ENCODE data around the gene CYP11A1. TPM values are rescaled to one million over a fixed set of nuclear protein-coding genes. Genes with fewer than 3 reads are reported as not detected.
A peak's percentile ranks its signal among the peaks of the same experiment; 100 is the strongest.

Gene CYP11A1
- total and polyA plus RNA-seq, 2 donors (not counting 1 experiment from before 2014, with no cell fraction given) = not detected

- Histone ChIP-seq H3K27ac (ENCODE audit: low read length in 2 of 2) (no peak overlapping the region), H3K36me3 (replicated peaks in 1 of 2; ENCODE audit: control extremely low read depth in 1 of 2, control insufficient read depth in 1 of 2, extremely low read depth in 1 of 2, insufficient read depth in 2 of 2, low read length in 1 of 2) (no peaks in the 10 kb centered on the region), H3K4me1 (ENCODE audit: control insufficient read depth in 2 of 2, insufficient read depth in 2 of 2, low read length in 2 of 2) (peaks cover 8 to 16% of the 10 kb centered on the region in 2 donors), H2AFZ (ENCODE audit: insufficient read depth, low read depth, low read length, poor library complexity, severe bottlenecking) (peak overlapping the region; percentile 85), H3K79me2 (ENCODE audit: control insufficient read depth, insufficient read depth, low read length) (no peaks in the 10 kb centered on the region), H3K4me2 (replicated peaks; ENCODE audit: low read depth, low read length, poor library complexity, severe bottlenecking) (peak overlapping the region; percentile 97), H3K27me3 (replicated peaks in 1 of 4; ENCODE audit: control extremely low read depth in 1 of 4, control insufficient read depth in 3 of 4, insufficient read depth in 4 of 4, low read length in 3 of 4) (peaks cover 0 to 4% (median under 1%) of the 10 kb centered on the region in 4 experiments), H4K20me1 (ENCODE audit: control insufficient read depth, insufficient read depth, low read length, poor library complexity, severe bottlenecking) (no peaks in the 10 kb centered on the region), H3K9ac (ENCODE audit: low read length) (no peak overlapping the region), H3K9me3 (ENCODE audit: control extremely low read depth in 1 of 3, control insufficient read depth in 2 of 3, insufficient read depth in 1 of 3, low read length in 2 of 3) (no peaks in the 10 kb centered on the region), H3K4me3 (ENCODE audit: control extremely low read depth in 1 of 5, extremely low read depth in 1 of 5, insufficient read depth in 1 of 5, low read depth in 2 of 5, low read length in 4 of 5) (no peak overlapping the region)
- Mint-ChIP-seq H3K4me1 (peaks cover 14% of the 10 kb centered on the region), H3K27ac (no peak overlapping the region), H3K9me3 (ENCODE audit: insufficient read depth) (no peaks in the 10 kb centered on the region), H3K4me3 (peak overlapping the region; percentile 60), H3K27me3 (peaks cover 21% of the 10 kb centered on the region)
- 54% methylated on average over 9 of the region's 13 CpGs for WGBS (ENCODE audit: insufficient coverage)
- DNase-seq (no peak), ATAC-seq (ENCODE audit: low read depth) (no peak)
- ChIA-PET POLR2A (interaction anchor here (0.9 kb wide), 1 partner anchor 12 kb away, joined by 3 read pairs; no protein-coding TSS in a partner anchor), CTCF (interaction anchor here (0.8 to 23.1 kb wide), 16 partner anchors 9 to 577 kb away, joined by 3 to 855 read pairs (median 4); partner anchors contain the start of gene SEMA7A)
- intact Hi-C loops (cut with micrococcal nuclease) = loop anchor here (1.0 to 10.0 kb wide), 5 partner anchors 116 to 1362 kb away; partner anchors contain the start of gene RPP25
- no peak for TF ChIP-seq EZH2 (IDR thresholded peaks at IDR 0.05; ENCODE audit: borderline replicate concordance, insufficient read depth, low read depth, low read length, poor library complexity, severe bottlenecking)
- TF ChIP-seq, protein P1, sequence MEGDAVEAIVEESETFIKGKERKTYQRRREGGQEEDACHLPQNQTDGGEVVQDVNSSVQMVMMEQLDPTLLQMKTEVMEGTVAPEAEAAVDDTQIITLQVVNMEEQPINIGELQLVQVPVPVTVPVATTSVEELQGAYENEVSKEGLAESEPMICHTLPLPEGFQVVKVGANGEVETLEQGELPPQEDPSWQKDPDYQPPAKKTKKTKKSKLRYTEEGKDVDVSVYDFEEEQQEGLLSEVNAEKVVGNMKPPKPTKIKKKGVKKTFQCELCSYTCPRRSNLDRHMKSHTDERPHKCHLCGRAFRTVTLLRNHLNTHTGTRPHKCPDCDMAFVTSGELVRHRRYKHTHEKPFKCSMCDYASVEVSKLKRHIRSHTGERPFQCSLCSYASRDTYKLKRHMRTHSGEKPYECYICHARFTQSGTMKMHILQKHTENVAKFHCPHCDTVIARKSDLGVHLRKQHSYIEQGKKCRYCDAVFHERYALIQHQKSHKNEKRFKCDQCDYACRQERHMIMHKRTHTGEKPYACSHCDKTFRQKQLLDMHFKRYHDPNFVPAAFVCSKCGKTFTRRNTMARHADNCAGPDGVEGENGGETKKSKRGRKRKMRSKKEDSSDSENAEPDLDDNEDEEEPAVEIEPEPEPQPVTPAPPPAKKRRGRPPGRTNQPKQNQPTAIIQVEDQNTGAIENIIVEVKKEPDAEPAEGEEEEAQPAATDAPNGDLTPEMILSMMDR (IDR thresholded peaks at IDR 0.05) = no peak
These were observed 5.7 kb upstream of the CYP11A1 start for GRCh38 chr15:74373056-74373650.

DNA sequence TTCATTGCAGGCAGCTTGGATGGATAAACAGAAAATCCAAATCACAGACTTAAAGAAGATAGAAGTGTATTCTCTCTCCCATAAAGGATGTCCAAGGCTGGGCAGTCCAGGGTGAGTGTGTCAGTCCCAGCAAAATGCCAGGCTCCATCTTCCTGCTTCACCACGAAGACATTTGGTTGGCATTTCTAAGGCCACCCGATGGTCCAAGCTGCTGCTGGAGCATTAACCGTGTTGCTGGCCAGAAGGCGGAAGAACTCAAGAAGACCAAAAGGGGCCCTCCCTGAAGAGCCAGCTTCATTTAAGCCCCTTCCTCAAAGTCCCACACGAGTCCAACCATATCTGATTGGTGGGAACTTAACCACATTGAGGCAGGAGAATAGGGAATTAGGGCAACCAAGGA lies 3.0 kb upstream of the CYP11A1 start:
- Histone ChIP-seq H3K79me2 (ENCODE audit: control insufficient read depth, insufficient read depth, low read length) (no peaks in the 10 kb centered on the region), H3K27ac (ENCODE audit: low read length in 2 of 2) (no peak overlapping the region), H3K4me3 (ENCODE audit: control extremely low read depth in 1 of 5, extremely low read depth in 1 of 5, insufficient read depth in 1 of 5, low read depth in 2 of 5, low read length in 4 of 5) (no peak overlapping the region), H3K4me2 (replicated peaks; ENCODE audit: low read depth, low read length, poor library complexity, severe bottlenecking) (no peak overlapping the region), H3K27me3 (replicated peaks in 1 of 4; ENCODE audit: control extremely low read depth in 1 of 4, control insufficient read depth in 3 of 4, insufficient read depth in 4 of 4, low read length in 3 of 4) (peaks cover 0 to 27% (median 21%) of the 10 kb centered on the region in 4 experiments), H4K20me1 (ENCODE audit: control insufficient read depth, insufficient read depth, low read length, poor library complexity, severe bottlenecking) (no peaks in the 10 kb centered on the region), H2AFZ (ENCODE audit: insufficient read depth, low read depth, low read length, poor library complexity, severe bottlenecking) (no peak overlapping the region), H3K4me1 (ENCODE audit: control insufficient read depth in 2 of 2, insufficient read depth in 2 of 2, low read length in 2 of 2) (peaks cover 18 to 26% of the 10 kb centered on the region in 2 donors), H3K9ac (ENCODE audit: low read length) (no peak overlapping the region), H3K9me3 (ENCODE audit: control extremely low read depth in 1 of 3, control insufficient read depth in 2 of 3, insufficient read depth in 1 of 3, low read length in 2 of 3) (peaks cover 0 to 4% (median 0%) of the 10 kb centered on the region in 3 donors), H3K36me3 (replicated peaks in 1 of 2; ENCODE audit: control extremely low read depth in 1 of 2, control insufficient read depth in 1 of 2, extremely low read depth in 1 of 2, insufficient read depth in 2 of 2, low read length in 1 of 2) (no peaks in the 10 kb centered on the region)
- intact Hi-C loops (cut with micrococcal nuclease) = loop anchor here (5.0 to 10.0 kb wide), 3 partner anchors 417 to 1364 kb away; partner anchors contain the start of gene RPP25
- no peaks in the 10 kb centered on the region for H3K9me3 Mint-ChIP-seq (ENCODE audit: insufficient read depth)
- ATAC-seq (ENCODE audit: low read depth) (no peak), DNase-seq (no peak)
- no peak overlapping the region for H3K4me3 Mint-ChIP-seq
- no peak overlapping the region for H3K27ac Mint-ChIP-seq
- TF ChIP-seq EZH2 (IDR thresholded peaks at IDR 0.05; ENCODE audit: borderline replicate concordance, insufficient read depth, low read depth, low read length, poor library complexity, severe bottlenecking) = no peak
- TF ChIP-seq, protein P1 (IDR thresholded peaks at IDR 0.05) = no peak
- H3K4me1 Mint-ChIP-seq = peaks cover 15% of the 10 kb centered on the region
- peaks cover 23% of the 10 kb centered on the region for H3K27me3 Mint-ChIP-seq
- WGBS (ENCODE audit: insufficient coverage) = 98% methylated on average over 4 of the region's 5 CpGs
- ChIA-PET POLR2A (no interaction called here), CTCF (interaction anchor here (1.0 to 23.1 kb wide), 8 partner anchors 8 to 399 kb away, joined by 3 to 855 read pairs (median 6); partner anchors contain the start of gene SEMA7A)

All from B cell (primary cell).